Transverse colon (tissue), 4 donors: Measurements from ENCODE around the gene GTPBP1. TPM values are rescaled to one million over a fixed set of nuclear protein-coding genes. Genes with fewer than 3 reads are reported as not detected.
A peak's percentile ranks its signal among the peaks of the same experiment; 100 is the strongest.

Source experiments
- DNase-seq: peaks from one replicate; pipeline ENCODE4 v3.0.0-alpha.2; 2019
- H3K27ac ChIP-seq, 4 donors: fragments of 200-600 bp; sonication (generic); 2 replicates each; pipeline ENCODE4 v1.5.1; 2016 to 2018; ENCODE audit warnings: inconsistent platforms in 4 of 4
- H3K27me3 ChIP-seq: fragments of 200-600 bp; sonication (generic); 2 replicates; pipeline ENCODE4 v1.5.1; 2017; ENCODE audit warnings: inconsistent platforms
- H3K36me3 ChIP-seq, 4 donors: fragments of 200-600 bp; sonication (generic); 2 replicates each; pipeline ENCODE4 v1.5.1; 2017 to 2019; ENCODE audit warnings: inconsistent platforms in 4 of 4
- H3K4me1 ChIP-seq, 4 donors: fragments of 200-600 bp; sonication (generic); 2 replicates each; pipeline ENCODE4 v1.5.1; 2017 to 2020; ENCODE audit warnings: inconsistent platforms in 4 of 4
- H3K4me3 ChIP-seq, 4 donors: fragments of 200-600 bp; sonication (generic); 1 replicate in 1 of 4; 2 replicates in 3 of 4; pipeline versions ENCODE4 v1.5.1 to v1.6.1; 2017 to 2019; ENCODE audit warnings: inconsistent platforms in 4 of 4
- H3K9me3 ChIP-seq, 2 donors: fragments of 200-600 bp; sonication (generic); 2 replicates each; pipeline ENCODE4 v1.5.1; 2017 to 2019; ENCODE audit warnings: inconsistent platforms in 2 of 2
- CTCF ChIP-seq, 5 experiments: fragments of 200-600 bp in 3 of 5; fragments of 450-650 bp in 2 of 5; sonication (generic) in 3 of 5; IDR thresholded peaks; 1 replicate in 2 of 5; 2 replicates in 3 of 5; pipeline ENCODE4 v1.5.1; 2016 to 2017; ENCODE audit warnings: antibody characterized with exemption in 5 of 5, inconsistent platforms in 3 of 5, mild to moderate bottlenecking in 2 of 5, moderate library complexity in 1 of 5
- EP300 ChIP-seq: sonication (generic); formaldehyde crosslinking; IDR thresholded peaks from one replicate; pipeline ENCODE4 v1.6.1; 2017; ENCODE audit warnings: antibody characterized with exemption, low read depth
- POLR2A ChIP-seq: fragments of 450-650 bp; IDR thresholded peaks from one replicate; pipeline ENCODE4 v1.6.1; 2016; ENCODE audit warnings: antibody characterized with exemption, mild to moderate bottlenecking, moderate library complexity
- POLR2AphosphoS5 ChIP-seq, 3 donors: sonication (generic); formaldehyde crosslinking; IDR thresholded peaks; one replicate each; pipeline ENCODE4 v1.6.1; 2016; ENCODE audit warnings: antibody characterized with exemption in 3 of 3
- WGBS, 2 donors: methylation state at CpG; one replicate each; pipeline ENCODE4 v1.1.5; 2018; ENCODE audit warnings: low coverage in 1 of 2; 5-methylcytosine and 5-hydroxymethylcytosine counted together
- in situ Hi-C, 4 donors: fragments of 200-750 bp; cut with MboI; loops; one replicate each; pipeline versions ENCODE4 v1.15.0 to v1.15.1; 2017; ENCODE audit warnings: low sequenced_read_pairs in 3 of 4, low pct_ligation_motif_present in 1 of 4, low pct_unique_long_range_greater_than_20kb in 1 of 4
- intact Hi-C: fragments of 100-400 bp; cut with DNase I; formaldehyde crosslinking; loops from one replicate; pipeline ENCODE4 v1.15.1; 2023; ENCODE audit warnings: low total_unique reads
- total RNA-seq, 4 donors: library from RNA; depleted of rRNA; stranded (reverse); fragments of >200 nt; gene quantifications; one replicate each; pipeline ENCODE4 v1.1.0, GENCODE V29; 2016

GTPBP1 gene
- total RNA-seq, 4 donors from 2014 or later = 51.5 to 84.9 (median 77.6) TPM

DNA sequence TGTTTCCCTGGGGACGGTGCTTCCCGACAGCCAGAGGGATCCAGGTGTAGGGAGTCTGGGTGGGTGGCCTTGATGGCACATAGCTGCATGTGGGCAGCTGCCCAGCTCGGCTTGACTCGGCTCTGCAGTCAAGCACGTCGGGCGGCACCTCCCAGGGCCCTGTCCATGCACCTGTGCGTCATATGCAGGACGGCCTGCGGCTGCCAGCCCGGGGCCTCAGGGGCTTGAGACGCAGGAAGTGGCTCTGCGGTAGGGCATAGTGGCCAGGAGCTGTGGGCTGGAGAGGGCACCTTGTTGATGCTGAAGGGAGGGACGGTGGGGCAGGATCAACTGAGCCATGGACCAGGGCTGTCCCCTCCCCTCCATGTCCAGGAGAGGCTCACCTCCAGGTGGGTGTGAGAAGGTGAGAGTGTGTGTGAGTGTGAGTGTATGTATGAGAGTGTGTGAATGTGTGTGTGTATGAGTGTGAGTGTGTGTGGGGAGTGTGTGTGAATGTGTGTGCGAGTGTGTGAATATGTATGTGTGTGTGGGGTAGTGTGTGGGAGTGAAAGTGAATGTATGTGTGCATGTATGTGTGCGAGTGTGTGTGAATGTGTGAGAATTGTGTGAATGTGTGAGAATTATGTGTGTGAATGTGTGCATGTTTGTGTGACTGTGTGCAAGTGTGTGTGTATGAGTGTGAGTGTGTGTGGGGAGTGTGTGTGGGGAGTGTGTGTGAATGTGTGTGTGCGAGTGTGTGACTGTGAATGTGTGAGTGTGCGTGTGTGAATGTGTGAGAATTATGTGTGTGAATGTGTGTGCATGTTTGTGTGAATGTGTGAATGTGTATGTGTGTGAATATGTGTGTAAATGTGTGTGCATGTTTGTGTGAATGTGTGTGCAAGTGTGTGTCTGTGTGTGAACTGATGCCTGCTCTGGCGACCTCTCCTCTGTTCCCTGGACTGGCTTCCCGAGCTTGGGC, 55.7 kb downstream of the GTPBP1 start:
- Histone ChIP-seq H3K36me3 (no peaks in the 10 kb centered on the region), H3K9me3 (no peaks in the 10 kb centered on the region), H3K4me1 (peaks cover 0 to 10% (median 8%) of the 10 kb centered on the region in 4 donors), H3K27me3 (no peaks in the 10 kb centered on the region), H3K4me3 (no peak overlapping the region), H3K27ac (no peak overlapping the region)
- DNase-seq = peak; percentile 41
- 74 to 84% methylated on average over 4 to 12 of the region's 20 CpGs for WGBS, 2 donors
- in situ Hi-C loops = no loop called here
- intact Hi-C loops = loop anchor here (10.0 kb wide), 1 partner anchor 103 kb away; no protein-coding TSS in a partner anchor
- TF ChIP-seq POLR2AphosphoS5 (IDR thresholded peaks at IDR 0.05) (no peak), POLR2A (no peak), CTCF (IDR thresholded peaks at IDR 0.05) (no peak), EP300 (no peak)

- Histone ChIP-seq H3K4me3 (no peak overlapping the region), H3K36me3 (no peaks in the 10 kb centered on the region), H3K27ac (no peak overlapping the region), H3K27me3 (no peaks in the 10 kb centered on the region), H3K4me1 (no peaks in the 10 kb centered on the region), H3K9me3 (no peaks in the 10 kb centered on the region)
- no peak for TF ChIP-seq POLR2A
- TF ChIP-seq EP300 = no peak
- no peak for TF ChIP-seq POLR2AphosphoS5 (IDR thresholded peaks at IDR 0.05)
- TF ChIP-seq CTCF (IDR thresholded peaks at IDR 0.05) = no peak
- whole genome bisulfite sequencing, 2 donors = 60 to 76% methylated on average over 1 to 11 of the region's 11 CpGs
- in situ Hi-C loops (no loop called here), intact Hi-C loops (loop anchor here (10.0 kb wide), 1 partner anchor 102 kb away; no protein-coding TSS in a partner anchor)
- no peak for DNase-seq
These were observed 56.8 kb downstream of the GTPBP1 start for GRCh38 chr22:38762551-38762983.

- Histone ChIP-seq H3K27me3 (no peaks in the 10 kb centered on the region), H3K36me3 (no peaks in the 10 kb centered on the region), H3K9me3 (no peaks in the 10 kb centered on the region), H3K4me3 (no peak overlapping the region), H3K27ac (no peak overlapping the region), H3K4me1 (peaks cover 0 to 3% (median 0%) of the 10 kb centered on the region in 4 donors)
- DNase-seq = peak; percentile 78
- intact Hi-C loops (loop anchor here (10.0 kb wide), 1 partner anchor 99 kb away; no protein-coding TSS in a partner anchor), in situ Hi-C loops (no loop called here)
- WGBS, 2 donors = 30 to 38% methylated on average over 6 to 12 of the region's 14 CpGs
- peak; percentile 66 to 77 (median 73) for TF ChIP-seq CTCF (IDR thresholded peaks at IDR 0.05)
- TF ChIP-seq EP300 = no peak
- TF ChIP-seq POLR2AphosphoS5 (IDR thresholded peaks at IDR 0.05) = no peak
These were observed 60.5 kb downstream of the GTPBP1 start for GRCh38 chr22:38766076-38766777.

- no peak for TF ChIP-seq CTCF (IDR thresholded peaks at IDR 0.05)
- no peak for TF ChIP-seq POLR2AphosphoS5 (IDR thresholded peaks at IDR 0.05)
- no peak for TF ChIP-seq POLR2A
- TF ChIP-seq EP300 = no peak
- intact Hi-C loops = loop anchor here (10.0 kb wide), 1 partner anchor 97 kb away; no protein-coding TSS in a partner anchor
- Histone ChIP-seq H3K9me3 (no peaks in the 10 kb centered on the region), H3K27me3 (no peaks in the 10 kb centered on the region), H3K36me3 (no peaks in the 10 kb centered on the region), H3K4me3 (no peak overlapping the region), H3K4me1 (peaks cover 0 to 3% (median 0%) of the 10 kb centered on the region in 4 donors), H3K27ac (no peak overlapping the region)
- DNase-seq = no peak
- 66% methylated on average over 9 of the region's 9 CpGs; no CpG with 5 or more reads in 1 of the 2 donors for WGBS, 2 donors
- in situ Hi-C loops = no loop called here
These were observed 61.6 kb downstream of the GTPBP1 start for GRCh38 chr22:38767313-38767712.
